ENCODE measurements around the gene SH3BP5.

DNA sequence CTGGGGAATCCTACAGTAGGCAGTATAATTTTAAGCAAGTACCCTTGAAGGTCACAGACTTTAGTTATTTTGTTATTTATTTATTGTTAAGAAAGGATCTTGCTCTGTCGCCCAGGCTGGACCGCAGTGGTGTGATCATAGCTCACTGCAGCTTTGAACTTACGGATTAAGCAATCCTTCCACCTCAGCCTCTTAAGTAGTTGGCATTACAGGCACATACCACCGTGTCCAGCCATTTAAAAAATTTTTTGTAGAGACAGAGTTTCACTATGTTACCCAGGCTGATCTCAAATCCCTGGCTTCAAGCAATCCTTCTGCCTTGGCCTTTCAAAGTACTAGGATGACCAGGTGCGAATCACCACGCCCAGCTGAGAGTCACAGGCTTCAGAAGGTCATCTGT lies 22.1 kb upstream of the SH3BP5 start:
- TF ChIP-seq CTCF (conservative IDR thresholded peaks at IDR 0.05 in 1 of 2, IDR thresholded peaks at IDR 0.05 in 1 of 2; ENCODE audit: extremely low read depth in 1 of 2, insufficient read depth in 1 of 2, low read depth in 1 of 2, low read length in 2 of 2) (no peak), EZH2 (IDR thresholded peaks at IDR 0.05; ENCODE audit: borderline replicate concordance, low read length) (no peak)

All from mammary epithelial cell (primary cell).